Measurements from ENCODE around the gene OLFM1. TPM values are rescaled to one million over a fixed set of nuclear protein-coding genes. Genes with fewer than 3 reads are reported as not detected.

OLFM1 gene
- total and polyA plus RNA-seq, 2 of the 4 experiments (the other 2 are of a cell fraction), result 0.36 to 0.38 TPM

DNA sequence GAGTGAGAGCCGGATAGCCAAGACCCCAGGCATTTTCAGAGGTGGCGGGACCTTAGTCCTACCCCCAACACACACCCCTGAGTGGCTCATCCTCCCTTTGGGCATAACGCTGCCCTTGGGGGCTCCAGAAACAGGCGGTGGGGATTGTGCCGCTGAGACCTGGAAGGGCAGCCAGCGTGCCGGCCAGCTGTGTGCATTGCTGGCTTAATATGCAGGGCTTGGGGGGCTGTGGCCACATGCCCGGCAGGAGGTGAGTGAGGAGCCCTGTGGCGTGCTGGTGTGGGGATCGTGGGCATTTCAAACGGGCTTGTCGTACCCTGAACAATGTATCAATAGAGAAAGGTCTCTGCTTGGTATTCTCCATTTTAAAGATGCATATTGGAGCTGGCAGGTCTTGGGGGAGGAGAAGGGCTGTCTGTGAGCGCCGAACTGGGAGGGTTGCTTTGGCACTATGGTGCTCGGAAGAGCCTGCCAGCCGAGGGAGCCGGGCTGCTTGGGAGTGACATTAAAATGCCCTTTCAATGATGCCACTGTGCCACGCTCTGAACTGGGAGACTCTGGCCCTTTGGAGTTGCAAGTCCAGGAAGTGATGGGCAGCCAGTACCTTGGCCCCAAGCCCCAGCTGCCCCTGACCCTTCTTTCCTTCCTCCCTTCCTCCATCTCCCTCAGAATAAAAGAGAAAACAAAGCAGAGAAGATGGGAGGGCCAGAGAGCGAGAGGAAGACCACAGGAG lies 11.2 kb upstream of the OLFM1 start:
- intact Hi-C loops (cut with micrococcal nuclease), result no loop called here
- no peak overlapping the region for H3K18ac ChIP-seq (ENCODE audit: low read depth, low read length)
- H3K9me1 ChIP-seq (ENCODE audit: insufficient read depth, low read length), result no peaks in the 10 kb centered on the region
- no peak overlapping the region for H3K14ac ChIP-seq (replicated peaks; ENCODE audit: low read depth, low read length)
- no peak overlapping the region for H4K8ac ChIP-seq (ENCODE audit: low read depth in 2 of 2, low read length in 2 of 2)
- H3K4me2 ChIP-seq (ENCODE audit: low read depth, low read length), result no peak overlapping the region
- no peak overlapping the region for H2AFZ ChIP-seq (replicated peaks; ENCODE audit: low read length, poor library complexity)
- ATAC-seq (ENCODE audit: low read depth) (no peak), DNase-seq (no peak)
- H3K27ac ChIP-seq (ENCODE audit: insufficient read depth, low read length), result no peak overlapping the region
- WGBS, 2 experiments (ENCODE audit: extremely low coverage in 2 of 2, insufficient read length in 1 of 2), result 0% methylated on average over 3 of the region's 19 CpGs; no CpG with 5 or more reads in 1 of the 2 experiments
- no peak overlapping the region for H2BK15ac ChIP-seq (ENCODE audit: low read depth, low read length)
- H2BK20ac ChIP-seq (ENCODE audit: low read depth, low read length), result no peak overlapping the region
- TF ChIP-seq POLR2A (IDR thresholded peaks at IDR 0.05; ENCODE audit: low read depth, low read length) (no peak), NFE2L2 (IDR thresholded peaks at IDR 0.05; ENCODE audit: low read depth, low read length) (no peak), CEBPB (IDR thresholded peaks at IDR 0.05; ENCODE audit: low read depth, low read length) (no peak), MAFK (IDR thresholded peaks at IDR 0.05; ENCODE audit: low read depth, low read length) (no peak)
- H3K4ac ChIP-seq (ENCODE audit: low read depth, low read length), result no peak overlapping the region
- no peaks in the 10 kb centered on the region for H3K36me3 ChIP-seq (ENCODE audit: control insufficient read depth, insufficient read depth, low read length)
- H4K20me1 ChIP-seq (ENCODE audit: insufficient read depth, low read length), result no peaks in the 10 kb centered on the region
- no peak overlapping the region for H4K5ac ChIP-seq (ENCODE audit: low read depth, low read length)
- H3K79me1 ChIP-seq (ENCODE audit: low read depth in 1 of 2, low read length in 2 of 2), result no peaks in the 10 kb centered on the region
- POLR2A ChIA-PET (ENCODE audit: unreplicated experiment), result no interaction called here
- CTCF ChIA-PET, result no interaction called here
- H3K4me3 ChIP-seq (ENCODE audit: insufficient read depth, low read depth, low read length), result no peak overlapping the region
- no peak overlapping the region for H3K9ac ChIP-seq (ENCODE audit: low read depth, low read length)
- H3K27me3 ChIP-seq (ENCODE audit: control insufficient read depth, insufficient read depth, low read length), result peaks cover 20% of the 10 kb centered on the region
- dilution Hi-C loops (cut with HindIII; ENCODE audit: low sequenced_read_pairs, unreplicated experiment), result no loop called here
- H3K4me1 ChIP-seq (ENCODE audit: control insufficient read depth, insufficient read depth, low read length), result no peaks in the 10 kb centered on the region
- in situ Hi-C loops (cut with MboI; ENCODE audit: low sequenced_read_pairs), result no loop called here
- no peak overlapping the region for H3K23ac ChIP-seq (ENCODE audit: low read depth, low read length)
- no peak overlapping the region for H3K56ac ChIP-seq (ENCODE audit: extremely low read depth, insufficient read depth, low read length)
- no peak overlapping the region for H2BK120ac ChIP-seq (ENCODE audit: low read depth, low read length)
- no peaks in the 10 kb centered on the region for H3K9me3 ChIP-seq (ENCODE audit: control insufficient read depth, insufficient read depth, low read length)
- H2BK5ac ChIP-seq (ENCODE audit: low read depth, low read length, poor library complexity, severe bottlenecking), result no peak overlapping the region
- H2AK5ac ChIP-seq (ENCODE audit: low read depth, low read length), result no peak overlapping the region
- no peak overlapping the region for H4K91ac ChIP-seq (ENCODE audit: insufficient read depth, low read depth, low read length)
- BruUV-seq (replicated peaks), result no TSS peak
- H2AK9ac ChIP-seq (replicated peaks; ENCODE audit: low read depth, low read length, poor library complexity), result no peak overlapping the region

Data from IMR-90 (cell line).